ES-I3 (cell line): Measurements from ENCODE around the gene FAM222A.

Experiments
- H3K36me3 ChIP-seq: 2 replicates; pipeline ENCODE4 v1.6.1; 2013; ENCODE audit warnings: mild to moderate bottlenecking, low read length, control low read depth, moderate library complexity; ENCODE audit not compliant: insufficient read depth
- H3K4me1 ChIP-seq: 2 replicates; pipeline ENCODE4 v1.6.1; 2013; ENCODE audit warnings: mild to moderate bottlenecking, control low read depth, low read length; ENCODE audit not compliant: insufficient read depth
- H3K9ac ChIP-seq: 2 replicates; pipeline ENCODE4 v1.6.1; 2013; ENCODE audit warnings: low read depth, mild to moderate bottlenecking, low read length, moderate library complexity
- H3K9me3 ChIP-seq: 2 replicates; pipeline ENCODE4 v1.6.1; 2013; ENCODE audit warnings: mild to moderate bottlenecking, low read length, moderate library complexity; ENCODE audit not compliant: control insufficient read depth, insufficient read depth

Gene FAM222A

GRCh38 chr12:109730306-109731145 is 16.9 kb downstream of the FAM222A start:
- H3K4me1 ChIP-seq, result no peaks in the 10 kb centered on the region
- H3K9ac ChIP-seq, result no peak overlapping the region
- H3K9me3 ChIP-seq, result no peaks in the 10 kb centered on the region
- no peaks in the 10 kb centered on the region for H3K36me3 ChIP-seq

GRCh38 chr12:109731231-109731731 is 17.7 kb downstream of the FAM222A start:
- Histone ChIP-seq H3K9ac (no peak overlapping the region), H3K9me3 (no peaks in the 10 kb centered on the region), H3K4me1 (no peaks in the 10 kb centered on the region), H3K36me3 (no peaks in the 10 kb centered on the region)

GRCh38 chr12:109731806-109732205 is 18.2 kb downstream of the FAM222A start:
- H3K36me3 ChIP-seq, result no peaks in the 10 kb centered on the region

GRCh38 chr12:109732321-109733305 is 19.0 kb downstream of the FAM222A start:
- no peak overlapping the region for H3K9ac ChIP-seq
- no peaks in the 10 kb centered on the region for H3K4me1 ChIP-seq
- H3K36me3 ChIP-seq, result no peaks in the 10 kb centered on the region
- H3K9me3 ChIP-seq, result no peaks in the 10 kb centered on the region

More at GRCh38 chr12:109731806-109732205, 18.2 kb downstream of the FAM222A start:
- no peaks in the 10 kb centered on the region for H3K9me3 ChIP-seq
- no peak overlapping the region for H3K9ac ChIP-seq
- H3K4me1 ChIP-seq, result no peaks in the 10 kb centered on the region

GRCh38 chr12:109734219-109735000 is 20.8 kb downstream of the FAM222A start:
- Histone ChIP-seq H3K9me3 (no peaks in the 10 kb centered on the region), H3K36me3 (no peaks in the 10 kb centered on the region), H3K4me1 (no peaks in the 10 kb centered on the region), H3K9ac (peak overlapping the region; percentile 29; the same call in 1 of the 2 replicates)

GRCh38 chr12:109735051-109735521 is 21.5 kb downstream of the FAM222A start:
- Histone ChIP-seq H3K9ac (no peak overlapping the region), H3K36me3 (no peaks in the 10 kb centered on the region), H3K9me3 (no peaks in the 10 kb centered on the region), H3K4me1 (no peaks in the 10 kb centered on the region)

GRCh38 chr12:109735825-109736551 is 22.4 kb downstream of the FAM222A start:
- no peak overlapping the region for H3K9ac ChIP-seq
- H3K4me1 ChIP-seq, result no peaks in the 10 kb centered on the region
- no peaks in the 10 kb centered on the region for H3K36me3 ChIP-seq

GRCh38 chr12:109736552-109737108 is 23.0 kb downstream of the FAM222A start:
- Histone ChIP-seq H3K9ac (no peak overlapping the region), H3K36me3 (no peaks in the 10 kb centered on the region), H3K9me3 (no peaks in the 10 kb centered on the region), H3K4me1 (no peaks in the 10 kb centered on the region)

More at GRCh38 chr12:109735825-109736551, 22.4 kb downstream of the FAM222A start:
- no peaks in the 10 kb centered on the region for H3K9me3 ChIP-seq

- H3K4me1 ChIP-seq, result no peaks in the 10 kb centered on the region
- H3K9ac ChIP-seq, result no peak overlapping the region
- no peaks in the 10 kb centered on the region for H3K36me3 ChIP-seq
- no peaks in the 10 kb centered on the region for H3K9me3 ChIP-seq
These were observed 23.5 kb downstream of the FAM222A start for GRCh38 chr12:109737126-109737525.

- H3K9me3 ChIP-seq, result no peaks in the 10 kb centered on the region
- H3K9ac ChIP-seq, result no peak overlapping the region
- no peaks in the 10 kb centered on the region for H3K4me1 ChIP-seq
- no peaks in the 10 kb centered on the region for H3K36me3 ChIP-seq
These were observed 24.0 kb downstream of the FAM222A start for GRCh38 chr12:109737631-109738030.

- no peak overlapping the region for H3K9ac ChIP-seq
- no peaks in the 10 kb centered on the region for H3K36me3 ChIP-seq
- H3K4me1 ChIP-seq, result no peaks in the 10 kb centered on the region
- H3K9me3 ChIP-seq, result no peaks in the 10 kb centered on the region
These were observed 24.6 kb downstream of the FAM222A start for GRCh38 chr12:109738209-109738608.

- Histone ChIP-seq H3K9me3 (no peaks in the 10 kb centered on the region), H3K9ac (no peak overlapping the region), H3K36me3 (no peaks in the 10 kb centered on the region), H3K4me1 (no peaks in the 10 kb centered on the region)
These were observed 25.4 kb downstream of the FAM222A start for GRCh38 chr12:109738878-109739665.
